Measurements from ENCODE around the gene TANGO2. TPM values are rescaled to one million over a fixed set of nuclear protein-coding genes. Genes with fewer than 3 reads are reported as not detected.

TANGO2 gene
- total and polyA plus RNA-seq, 9 of the 15 experiments (the other 6 are each of a cell fraction or from before 2014, with no cell fraction given) = 15.5 to 94.9 (median 70.1) TPM

- TF ChIP-seq, protein P1, sequence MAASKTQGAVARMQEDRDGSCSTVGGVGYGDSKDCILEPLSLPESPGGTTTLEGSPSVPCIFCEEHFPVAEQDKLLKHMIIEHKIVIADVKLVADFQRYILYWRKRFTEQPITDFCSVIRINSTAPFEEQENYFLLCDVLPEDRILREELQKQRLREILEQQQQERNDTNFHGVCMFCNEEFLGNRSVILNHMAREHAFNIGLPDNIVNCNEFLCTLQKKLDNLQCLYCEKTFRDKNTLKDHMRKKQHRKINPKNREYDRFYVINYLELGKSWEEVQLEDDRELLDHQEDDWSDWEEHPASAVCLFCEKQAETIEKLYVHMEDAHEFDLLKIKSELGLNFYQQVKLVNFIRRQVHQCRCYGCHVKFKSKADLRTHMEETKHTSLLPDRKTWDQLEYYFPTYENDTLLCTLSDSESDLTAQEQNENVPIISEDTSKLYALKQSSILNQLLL (CRISPR knock-in tag; IDR thresholded peaks at IDR 0.05; ENCODE audit: borderline replicate concordance) = no peak
- TF ChIP-seq CSDE1 (IDR thresholded peaks at IDR 0.05) (no peak), TEAD4 (IDR thresholded peaks at IDR 0.05; ENCODE audit: low read length) (no peak), TEAD4 (CRISPR knock-in tag; IDR thresholded peaks at IDR 0.05; ENCODE audit: borderline replicate concordance) (no peak)
These were observed 47.2 kb upstream of the TANGO2 start (continued) for GRCh38 chr22:19973551-19974267.

GRCh38 chr22:19974268-19974861, 46.5 kb upstream of the TANGO2 start:
- ATAC-seq = peak; percentile 81
- POLR2A ChIA-PET = interaction anchor here (0.6 to 13.7 kb wide), 22 partner anchors 10 to 296 kb away, joined by 3 to 115 read pairs (median 6); partner anchors contain the start of genes RANBP1 and TRMT2A
- no peak overlapping the region for H3K4me3 ChIP-seq
- intact Hi-C loops (cut with micrococcal nuclease) = loop anchor here (2.0 to 10.0 kb wide), 3 partner anchors 28 to 320 kb away; no protein-coding TSS in a partner anchor
- H3K9me1 ChIP-seq (ENCODE audit: control insufficient read depth, insufficient read depth, low read length) = peaks cover 28% of the 10 kb centered on the region
- peak overlapping the region; percentile 3; the same call in 1 of the 3 replicates for H3K27ac ChIP-seq (ENCODE audit: extremely low read depth, low read depth, low read length)
- FAIRE-seq = peak; percentile 98
- no peaks in the 10 kb centered on the region for H3K27me3 ChIP-seq (ENCODE audit: control insufficient read depth in 2 of 2, insufficient read depth in 2 of 2, low read length in 2 of 2)
- CTCF ChIA-PET (ENCODE audit: low intra/inter-chr PET ratio) = interaction anchor here (1.9 kb wide), 2 partner anchors 54 to 155 kb away, joined by 7 read pairs; no protein-coding TSS in a partner anchor
- H3K79me2 ChIP-seq (ENCODE audit: control insufficient read depth, insufficient read depth, low read length) = no peaks in the 10 kb centered on the region
- peak overlapping the region; percentile 2; the same call in 1 of the 2 replicates for H3K4me2 ChIP-seq (ENCODE audit: insufficient read depth, low read length)
- in situ Hi-C loops (cut with MboI) = loop anchor here (5.0 kb wide), 3 partner anchors 38 to 153 kb away; no protein-coding TSS in a partner anchor
- no TSS peak for BruUV-seq (replicated peaks)
- H3K4me1 ChIP-seq (replicated peaks in 1 of 2; ENCODE audit: control insufficient read depth in 2 of 2, insufficient read depth in 2 of 2, low read length in 2 of 2) = peaks cover 18 to 91% of the 10 kb centered on the region in 2 experiments
- H3K36me3 ChIP-seq (ENCODE audit: control insufficient read depth, insufficient read depth, low read length) = peaks cover 44% of the 10 kb centered on the region; the same call in 2 of the 3 replicates
- H3K9me3 ChIP-seq (replicated peaks; ENCODE audit: control insufficient read depth, insufficient read depth, low read depth, low read length) = no peaks in the 10 kb centered on the region
- DNase-seq (ENCODE audit: extremely low read depth in 1 of 4, low spot score in 3 of 4) = peak; percentile 93 to 99 (median 98)
- peak overlapping the region; percentile 9 to 86; a peak in 3 of 4 replicates for H3K9ac ChIP-seq (ENCODE audit: insufficient read depth in 1 of 2, low read depth in 2 of 2, low read length in 2 of 2)
- no peak overlapping the region for H2AFZ ChIP-seq (ENCODE audit: low read depth, low read length)
- peaks cover 34% of the 10 kb centered on the region for H4K20me1 ChIP-seq (replicated peaks; ENCODE audit: control insufficient read depth, insufficient read depth, low read length)
- WGBS (ENCODE audit: insufficient coverage, low coverage, missing lambda C conversion rate) = 55% methylated on average over 11 of the region's 11 CpGs
- TF ChIP-seq RBM22 (IDR thresholded peaks at IDR 0.05; ENCODE audit: low read depth, low read length, poor library complexity, severe bottlenecking) = no peak
- TF ChIP-seq RB1 (IDR thresholded peaks at IDR 0.05; ENCODE audit: low read depth) = peak; percentile 25; the same call in 1 of the 2 replicates
- 0 out of 4 replicates have a peak, but pooled peaks of 1 of the 2 experiments have one; percentile 12 for TF ChIP-seq SIN3A (IDR thresholded peaks at IDR 0.05; ENCODE audit: borderline replicate concordance in 2 of 2, control insufficient read depth in 1 of 2, low read depth in 2 of 2, low read length in 2 of 2)
- TF ChIP-seq PML (IDR thresholded peaks at IDR 0.05; ENCODE audit: low read length) = peak; percentile 20; the same call in 1 of the 2 replicates
- TF ChIP-seq FOXA3 (CRISPR knock-in tag; conservative IDR thresholded peaks at IDR 0.05 in 1 of 2, IDR thresholded peaks at IDR 0.05 in 1 of 2) = no peak
- peak; percentile 48; the same call in 1 of the 2 replicates for TF ChIP-seq KLF1 (tag; IDR thresholded peaks at IDR 0.05)
- no peak for TF ChIP-seq POU5F1 (IDR thresholded peaks at IDR 0.05; ENCODE audit: borderline replicate concordance, low read depth, low read length, partially characterized antibody)
- TF ChIP-seq, protein P2, sequence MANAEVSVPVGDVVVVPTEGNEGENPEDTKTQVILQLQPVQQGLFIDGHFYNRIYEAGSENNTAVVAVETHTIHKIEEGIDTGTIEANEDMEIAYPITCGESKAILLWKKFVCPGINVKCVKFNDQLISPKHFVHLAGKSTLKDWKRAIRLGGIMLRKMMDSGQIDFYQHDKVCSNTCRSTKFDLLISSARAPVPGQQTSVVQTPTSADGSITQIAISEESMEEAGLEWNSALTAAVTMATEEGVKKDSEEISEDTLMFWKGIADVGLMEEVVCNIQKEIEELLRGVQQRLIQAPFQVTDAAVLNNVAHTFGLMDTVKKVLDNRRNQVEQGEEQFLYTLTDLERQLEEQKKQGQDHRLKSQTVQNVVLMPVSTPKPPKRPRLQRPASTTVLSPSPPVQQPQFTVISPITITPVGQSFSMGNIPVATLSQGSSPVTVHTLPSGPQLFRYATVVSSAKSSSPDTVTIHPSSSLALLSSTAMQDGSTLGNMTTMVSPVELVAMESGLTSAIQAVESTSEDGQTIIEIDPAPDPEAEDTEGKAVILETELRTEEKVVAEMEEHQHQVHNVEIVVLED (CRISPR knock-in tag; IDR thresholded peaks at IDR 0.05) = no peak
- TF ChIP-seq ZNF764 (CRISPR knock-in tag; IDR thresholded peaks at IDR 0.05; ENCODE audit: low read depth) = 0 out of 2 replicates have a peak, but pooled peaks have one; percentile 22
- TF ChIP-seq ZBTB1 (CRISPR knock-in tag; IDR thresholded peaks at IDR 0.05; ENCODE audit: borderline replicate concordance, low read depth) = no peak
- TF ChIP-seq ZNF408 (CRISPR knock-in tag; IDR thresholded peaks at IDR 0.05; ENCODE audit: low read depth) = no peak
- TF ChIP-seq SMARCA4 (IDR thresholded peaks at IDR 0.05) = no peak

All from K562 (cell line).